Spleen (tissue), 7 donors: ENCODE data around the gene CACNG1.

Source experiments
- POLR2A ChIP-seq, 3 donors: fragments of 450-650 bp; IDR thresholded peaks; one replicate each; pipeline ENCODE4 v1.5.1; 2017; ENCODE audit warnings: antibody characterized with exemption in 3 of 3, mild to moderate bottlenecking in 1 of 3
- POLR2AphosphoS5 ChIP-seq, 3 donors: sonication (generic); formaldehyde crosslinking; IDR thresholded peaks; one replicate each; pipeline ENCODE4 v1.5.1; 2017; ENCODE audit warnings: antibody characterized with exemption in 3 of 3
- TF ChIP-seq, protein P1 (sequence below), 11 experiments: fragments of 200-600 bp in 7 of 11; fragments of 450-650 bp in 4 of 11; sonication (generic) in 4 of 11; IDR thresholded peaks in 8 of 11; conservative IDR thresholded peaks in 3 of 11; 1 replicate in 7 of 11; 2 replicates in 4 of 11; pipeline versions ENCODE4 v1.4.0 to v1.8.0; 2016 to 2021; ENCODE audit warnings: antibody characterized with exemption in 11 of 11, inconsistent platforms in 4 of 11, mild to moderate bottlenecking in 1 of 11
- donor health status: DM: no; HTN: no; CAD: no; lungs with moderate emphysema.
- donor health status: DM: no; HTN: no; CAD: no.
- donor health status: DM: no; HTN: no; CAD: no.

DNA sequence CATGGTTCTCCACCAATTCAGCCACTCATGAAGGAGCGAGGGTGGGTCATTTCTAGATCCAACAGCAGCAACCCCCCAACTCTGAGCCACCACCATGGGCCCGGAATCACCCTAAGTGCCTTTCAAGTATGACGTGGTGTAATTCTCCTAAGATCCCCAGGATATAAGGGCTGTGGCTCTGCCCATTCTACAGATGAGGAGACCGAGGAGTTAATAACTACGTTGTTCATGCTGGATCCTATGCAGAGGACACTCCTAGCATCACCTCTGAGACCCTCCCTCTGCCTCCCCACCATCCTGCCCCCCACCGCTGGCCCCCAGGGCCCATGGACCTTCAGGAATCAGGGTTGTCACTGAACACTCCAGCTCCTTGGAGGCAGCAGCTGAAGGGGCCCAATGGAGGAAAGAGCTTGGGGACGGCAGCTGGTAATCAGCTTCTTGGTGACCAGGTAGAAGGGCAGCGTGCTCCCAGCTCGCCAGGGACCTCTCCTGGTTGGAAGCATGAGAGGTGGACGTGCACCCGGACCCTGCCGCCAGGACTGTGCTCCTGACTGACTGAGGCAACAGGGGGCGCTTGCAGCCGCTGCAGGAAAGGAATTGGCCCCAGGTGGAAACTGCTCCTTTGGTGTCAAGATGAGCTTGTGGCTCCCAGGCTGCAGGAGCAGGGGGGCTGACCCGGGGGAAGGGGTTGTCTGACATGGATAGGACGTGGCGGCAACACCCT, 28.2 kb upstream of the CACNG1 start:
- TF ChIP-seq, protein P1, sequence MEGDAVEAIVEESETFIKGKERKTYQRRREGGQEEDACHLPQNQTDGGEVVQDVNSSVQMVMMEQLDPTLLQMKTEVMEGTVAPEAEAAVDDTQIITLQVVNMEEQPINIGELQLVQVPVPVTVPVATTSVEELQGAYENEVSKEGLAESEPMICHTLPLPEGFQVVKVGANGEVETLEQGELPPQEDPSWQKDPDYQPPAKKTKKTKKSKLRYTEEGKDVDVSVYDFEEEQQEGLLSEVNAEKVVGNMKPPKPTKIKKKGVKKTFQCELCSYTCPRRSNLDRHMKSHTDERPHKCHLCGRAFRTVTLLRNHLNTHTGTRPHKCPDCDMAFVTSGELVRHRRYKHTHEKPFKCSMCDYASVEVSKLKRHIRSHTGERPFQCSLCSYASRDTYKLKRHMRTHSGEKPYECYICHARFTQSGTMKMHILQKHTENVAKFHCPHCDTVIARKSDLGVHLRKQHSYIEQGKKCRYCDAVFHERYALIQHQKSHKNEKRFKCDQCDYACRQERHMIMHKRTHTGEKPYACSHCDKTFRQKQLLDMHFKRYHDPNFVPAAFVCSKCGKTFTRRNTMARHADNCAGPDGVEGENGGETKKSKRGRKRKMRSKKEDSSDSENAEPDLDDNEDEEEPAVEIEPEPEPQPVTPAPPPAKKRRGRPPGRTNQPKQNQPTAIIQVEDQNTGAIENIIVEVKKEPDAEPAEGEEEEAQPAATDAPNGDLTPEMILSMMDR (IDR thresholded peaks at IDR 0.05 in 8 of 11, conservative IDR thresholded peaks at IDR 0.05 in 3 of 11), result no peak
- no peak for TF ChIP-seq POLR2A (IDR thresholded peaks at IDR 0.05)
- TF ChIP-seq POLR2AphosphoS5 (IDR thresholded peaks at IDR 0.05), result no peak
